ENCODE data around the gene CHI3L1.

DNA sequence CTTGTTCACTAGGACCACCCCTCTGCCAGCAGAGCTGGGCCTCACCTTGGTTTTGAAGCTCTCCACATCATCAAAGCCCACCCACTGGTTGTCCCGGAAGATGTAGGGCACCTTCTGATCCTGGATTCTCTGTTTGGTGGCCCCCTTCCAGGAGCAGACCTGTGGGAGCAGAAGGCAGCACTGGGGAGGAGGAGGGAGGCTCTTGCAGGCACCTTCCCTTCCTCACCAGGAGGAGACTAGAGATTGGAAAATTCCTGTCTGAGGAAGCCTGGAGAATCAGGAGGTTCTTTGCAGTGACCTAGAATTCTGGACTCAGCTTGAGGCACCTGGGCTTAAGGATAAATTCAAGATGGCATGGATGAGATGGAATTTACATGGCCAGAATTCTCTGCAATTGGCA lies 32.7 kb upstream of the CHI3L1 start:
- TF ChIP-seq, protein P1, sequence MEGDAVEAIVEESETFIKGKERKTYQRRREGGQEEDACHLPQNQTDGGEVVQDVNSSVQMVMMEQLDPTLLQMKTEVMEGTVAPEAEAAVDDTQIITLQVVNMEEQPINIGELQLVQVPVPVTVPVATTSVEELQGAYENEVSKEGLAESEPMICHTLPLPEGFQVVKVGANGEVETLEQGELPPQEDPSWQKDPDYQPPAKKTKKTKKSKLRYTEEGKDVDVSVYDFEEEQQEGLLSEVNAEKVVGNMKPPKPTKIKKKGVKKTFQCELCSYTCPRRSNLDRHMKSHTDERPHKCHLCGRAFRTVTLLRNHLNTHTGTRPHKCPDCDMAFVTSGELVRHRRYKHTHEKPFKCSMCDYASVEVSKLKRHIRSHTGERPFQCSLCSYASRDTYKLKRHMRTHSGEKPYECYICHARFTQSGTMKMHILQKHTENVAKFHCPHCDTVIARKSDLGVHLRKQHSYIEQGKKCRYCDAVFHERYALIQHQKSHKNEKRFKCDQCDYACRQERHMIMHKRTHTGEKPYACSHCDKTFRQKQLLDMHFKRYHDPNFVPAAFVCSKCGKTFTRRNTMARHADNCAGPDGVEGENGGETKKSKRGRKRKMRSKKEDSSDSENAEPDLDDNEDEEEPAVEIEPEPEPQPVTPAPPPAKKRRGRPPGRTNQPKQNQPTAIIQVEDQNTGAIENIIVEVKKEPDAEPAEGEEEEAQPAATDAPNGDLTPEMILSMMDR (IDR thresholded peaks at IDR 0.05) = no peak
- no peak for TF ChIP-seq EP300 (IDR thresholded peaks at IDR 0.05)
- TF ChIP-seq POLR2A (IDR thresholded peaks at IDR 0.05) = no peak

Measured in ovary (tissue), 3 donors.